C4-2B (cell line): Measurements from ENCODE around the gene TMEM54.

Experiments
- CTCF ChIP-seq: fragments of 450-650 bp; conservative IDR thresholded peaks from 2 replicates; pipeline ENCODE4 v1.5.1; 2017; ENCODE audit warnings: mild to moderate bottlenecking
- ZFX ChIP-seq: fragments of 450-650 bp; IDR thresholded peaks from 2 replicates; pipeline ENCODE4 v1.6.1; 2017

DNA sequence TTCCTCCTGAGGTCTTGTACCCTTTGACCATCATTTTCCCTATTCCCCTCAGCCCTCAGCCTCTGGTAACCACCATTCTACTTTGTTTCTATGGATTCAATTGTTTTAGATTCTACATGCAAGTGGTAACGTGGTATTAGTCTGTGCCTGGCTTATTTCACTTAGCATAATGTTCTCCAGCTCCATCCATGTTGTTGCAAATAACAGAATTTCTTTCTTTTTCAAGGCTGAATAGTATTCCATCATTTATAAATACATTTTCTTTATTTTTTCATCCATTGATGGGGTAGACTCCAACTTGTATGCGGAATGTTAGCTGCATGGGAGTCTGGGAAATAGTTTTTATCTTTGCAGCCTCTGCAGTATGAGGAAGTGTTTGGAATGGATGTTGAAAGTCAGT lies 26.3 kb upstream of the TMEM54 start:
- TF ChIP-seq CTCF (no peak), ZFX (no peak)
